H1 (cell line): Measurements from ENCODE around the gene CRYBG1. TPM values are rescaled to one million over a fixed set of nuclear protein-coding genes. Genes with fewer than 3 reads are reported as not detected.

Experiments
- CTCF ChIA-PET: fragments of 300-600 bp; sonication (Branson Sonifier 250); formaldehyde crosslinking; loops from one replicate; lab custom pipeline; 2021; ENCODE audit not compliant: partially characterized antibody; lab: Charles Lee
- POLR2A ChIA-PET: fragments of 300-600 bp; sonication (Branson Sonifier 250); formaldehyde crosslinking; loops from one replicate; lab custom pipeline; 2021; ENCODE audit warnings: inconsistent platforms; ENCODE audit not compliant: partially characterized antibody; lab: Charles Lee
- DNase-seq, 2 experiments: peaks; one replicate each; pipeline versions ENCODE4 v3.0.0 to v3.0.0-alpha.2; 2010 to 2022; ENCODE audit warnings: low spot score in 2 of 2, low read depth in 1 of 2, mixed read lengths in 1 of 2
- FAIRE-seq: peaks from 2 replicates; lab custom pipeline; 2011; peaks lifted over from hg19 to GRCh38; lab: Jason Lieb, UNC
- H2AFZ ChIP-seq: 2 replicates; pipeline ENCODE4 v1.8.1; 2012; ENCODE audit warnings: low read length, inconsistent platforms
- H2AK5ac ChIP-seq: 2 replicates; pipeline ENCODE4 v1.6.1; 2013; ENCODE audit warnings: low read depth, low read length
- H2BK120ac ChIP-seq: replicated peaks from 2 replicates; pipeline ENCODE3; 2013; ENCODE audit warnings: low read depth, low read length, inconsistent platforms
- H2BK12ac ChIP-seq: 2 replicates; pipeline ENCODE4 v1.6.1; 2013; ENCODE audit warnings: low read depth, low read length
- H2BK15ac ChIP-seq: 2 replicates; pipeline ENCODE4 v1.6.1; 2013; ENCODE audit warnings: low read length
- H2BK20ac ChIP-seq: 2 replicates; pipeline ENCODE4 v1.6.1; 2013; ENCODE audit warnings: low read length
- H2BK5ac ChIP-seq: 2 replicates; pipeline ENCODE4 v1.6.1; 2013; ENCODE audit warnings: low read depth, low read length
- H3K14ac ChIP-seq: 2 replicates; pipeline ENCODE4 v1.6.1; 2013; ENCODE audit warnings: inconsistent platforms; ENCODE audit not compliant: insufficient read length
- H3K18ac ChIP-seq: 2 replicates; pipeline ENCODE4 v1.6.1; 2013; ENCODE audit warnings: low read length; ENCODE audit errors: extremely low read depth
- H3K23ac ChIP-seq: 2 replicates; pipeline ENCODE4 v1.6.1; 2013; ENCODE audit warnings: inconsistent platforms; ENCODE audit not compliant: insufficient read length
- H3K23me2 ChIP-seq: 2 replicates; pipeline ENCODE4 v1.6.1; 2013; ENCODE audit warnings: low read depth, low read length
- H3K27ac ChIP-seq: 2 replicates; pipeline ENCODE4 v1.6.1; 2011; ENCODE audit warnings: low read depth, low read length, inconsistent platforms
- H3K27me3 ChIP-seq, 4 experiments: replicated peaks in 1 of 4; 1 replicate in 1 of 4; 2 replicates in 3 of 4; pipeline versions ENCODE4 v1.6.1 to v1.8.1; 2011 to 2013; ENCODE audit warnings: low read length in 3 of 4, mild to moderate bottlenecking in 3 of 4, inconsistent platforms in 2 of 4, mixed read lengths in 2 of 4, moderate library complexity in 1 of 4; ENCODE audit not compliant: control insufficient read depth in 3 of 4, insufficient read depth in 3 of 4; ENCODE audit errors: extremely low read depth in 1 of 4
- H3K36me3 ChIP-seq, 4 experiments: 2 replicates each; pipeline versions ENCODE4 v1.6.1 to v1.8.1; 2011 to 2013; ENCODE audit warnings: mild to moderate bottlenecking in 4 of 4, low read length in 3 of 4, moderate library complexity in 2 of 4, control low read depth in 1 of 4, inconsistent platforms in 1 of 4; ENCODE audit not compliant: insufficient read depth in 4 of 4, control insufficient read depth in 2 of 4
- H3K4ac ChIP-seq: replicated peaks from 2 replicates; pipeline ENCODE3; 2013; ENCODE audit warnings: low read length, low read depth, mixed read lengths, inconsistent platforms; ENCODE audit not compliant: insufficient read length
- H3K4me1 ChIP-seq, 4 experiments: replicated peaks in 1 of 4; 1 replicate in 1 of 4; 2 replicates in 3 of 4; pipeline versions ENCODE4 v1.6.1 to v1.8.1; 2011 to 2013; ENCODE audit warnings: low read length in 3 of 4, inconsistent platforms in 2 of 4, mixed read lengths in 1 of 4; ENCODE audit not compliant: insufficient read depth in 4 of 4, control insufficient read depth in 3 of 4
- H3K4me2 ChIP-seq, 2 experiments: 2 replicates each; pipeline versions ENCODE4 v1.6.1 to v1.8.1; 2011 to 2013; ENCODE audit warnings: low read depth in 2 of 2, low read length in 2 of 2, control low read depth in 1 of 2, inconsistent platforms in 1 of 2, mild to moderate bottlenecking in 1 of 2; ENCODE audit not compliant: insufficient read depth in 1 of 2
- H3K4me3 ChIP-seq, 4 experiments: fragments of 200-600, 300-600 bp in 1 of 4; sonication (generic), shearing (Covaris generic), sonication (Bioruptor Twin) in 1 of 4; 2 replicates each; pipeline versions ENCODE4 v1.5.1 to v1.8.1; 2011 to 2016; ENCODE audit warnings: low read length in 4 of 4, low read depth in 3 of 4, control low read depth in 2 of 4, inconsistent platforms in 2 of 4, mild to moderate bottlenecking in 2 of 4, mixed read lengths in 1 of 4, moderate library complexity in 1 of 4; ENCODE audit not compliant: insufficient read depth in 2 of 4; ENCODE audit errors: extremely low read depth in 1 of 4
- H3K56ac ChIP-seq: replicated peaks from 2 replicates; pipeline ENCODE3; 2013; ENCODE audit warnings: low read depth, mild to moderate bottlenecking, mixed read lengths, low read length, inconsistent platforms; ENCODE audit not compliant: insufficient read length
- H3K79me1 ChIP-seq: 2 replicates; pipeline ENCODE4 v1.6.1; 2013; ENCODE audit warnings: low read depth, low read length, control low read depth
- H3K79me2 ChIP-seq, 2 experiments: 2 replicates each; pipeline versions ENCODE4 v1.6.1 to v1.8.1; 2012 to 2013; ENCODE audit warnings: low read length in 2 of 2, mild to moderate bottlenecking in 2 of 2, inconsistent platforms in 1 of 2; ENCODE audit not compliant: insufficient read depth in 2 of 2, control insufficient read depth in 1 of 2
- H3K9ac ChIP-seq, 4 experiments: replicated peaks in 1 of 4; 1 replicate in 1 of 4; 2 replicates in 3 of 4; pipeline versions ENCODE4 v1.6.1 to v1.8.1; 2011 to 2013; ENCODE audit warnings: low read depth in 3 of 4, low read length in 3 of 4, control low read depth in 2 of 4, mild to moderate bottlenecking in 2 of 4, moderate library complexity in 2 of 4, inconsistent platforms in 1 of 4; ENCODE audit errors: extremely low read depth in 1 of 4
- H3K9me3 ChIP-seq, 2 experiments: 2 replicates each; pipeline versions ENCODE4 v1.6.1 to v1.8.1; 2012 to 2013; ENCODE audit warnings: mild to moderate bottlenecking in 2 of 2, moderate library complexity in 2 of 2, control low read depth in 1 of 2, inconsistent platforms in 1 of 2, low read depth in 1 of 2, low read length in 1 of 2, mixed read lengths in 1 of 2; ENCODE audit not compliant: insufficient read depth in 2 of 2
- H4K20me1 ChIP-seq, 2 experiments: replicated peaks in 1 of 2; 2 replicates each; pipeline versions ENCODE3 to v1.8.1; 2011 to 2013; ENCODE audit warnings: inconsistent platforms in 2 of 2, low read length in 2 of 2, mild to moderate bottlenecking in 1 of 2; ENCODE audit not compliant: insufficient read depth in 2 of 2, control insufficient read depth in 1 of 2
- H4K5ac ChIP-seq: 2 replicates; pipeline ENCODE4 v1.6.1; 2013; ENCODE audit warnings: low read length, low read depth, mixed read lengths, inconsistent platforms; ENCODE audit not compliant: insufficient read length
- H4K8ac ChIP-seq: 2 replicates; pipeline ENCODE4 v1.8.0; 2013; ENCODE audit warnings: mild to moderate bottlenecking, moderate library complexity, low read length, inconsistent platforms; ENCODE audit not compliant: insufficient read depth; ENCODE audit errors: extremely low read depth
- H4K91ac ChIP-seq: replicated peaks from 2 replicates; pipeline ENCODE3; 2013; ENCODE audit warnings: low read length, mixed read lengths, inconsistent platforms; ENCODE audit not compliant: insufficient read length
- SP4 ChIP-seq: IDR thresholded peaks from 2 replicates; pipeline ENCODE4 v1.6.1; 2012; ENCODE audit warnings: low read length, inconsistent platforms
- WGBS, 2 experiments: shearing (Covaris generic) in 1 of 2; methylation state at CpG; one replicate each; pipeline versions ENCODE4 v1.1.6 to v1.1.7; 2013 to 2015; ENCODE audit warnings: low lambda C conversion rate in 2 of 2, mixed read lengths in 2 of 2, inconsistent platforms in 1 of 2, low coverage in 1 of 2, missing lambda C conversion rate in 1 of 2; ENCODE audit not compliant: insufficient replicate concordance in 2 of 2, insufficient coverage in 1 of 2, insufficient read length in 1 of 2; ENCODE audit errors: extremely low coverage in 1 of 2, missing lambda C conversion rate in 1 of 2; 5-methylcytosine and 5-hydroxymethylcytosine counted together
- polyA plus RNA-seq, 7 experiments: library from polyadenylated mRNA; depleted of rRNA in 3 of 7; stranded (reverse) in 5 of 7; unstranded in 2 of 7; fragments of >200 nt in 5 of 7; fragments of 200-250 nt in 2 of 7; gene quantifications; 1 replicate in 5 of 7; 2 replicates in 1 of 7; 4 replicates in 1 of 7; pipeline versions ENCODE4 v1.2.1 to v1.2.3, GENCODE V29; 2011 to 2013; ENCODE audit warnings: missing spikeins in 2 of 7, mixed read lengths in 2 of 7
- total RNA-seq: library from RNA; stranded (reverse); fragmentation: NEBNext Ultra II Directional; extraction: Animal tissue kit (Norgen Biotek cat#: 25700); gene quantifications from 2 replicates; pipeline ENCODE4 v1.2.1, GENCODE V29; 2021

Gene CRYBG1
- total and polyA plus RNA-seq, 2 of the 8 experiments (the other 6 are each of a cell fraction or from before 2014, with no cell fraction given) = 2.2 to 11.6 TPM

- POLR2A ChIA-PET = interaction anchor here (0.9 to 1.1 kb wide), 2 partner anchors 29 to 184 kb away, joined by 3 to 4 read pairs; no protein-coding TSS in a partner anchor
- Histone ChIP-seq H3K23me2 (no peaks in the 10 kb centered on the region), H2BK5ac (no peak overlapping the region), H3K56ac (no peak overlapping the region), H2AFZ (no peak overlapping the region), H3K79me2 (no peaks in the 10 kb centered on the region), H3K23ac (no peak overlapping the region), H3K27me3 (no peaks in the 10 kb centered on the region), H4K5ac (no peak overlapping the region), H2BK120ac (no peak overlapping the region), H3K14ac (no peak overlapping the region), H4K20me1 (no peaks in the 10 kb centered on the region), H3K9ac (no peak overlapping the region), H3K18ac (no peak overlapping the region), H3K36me3 (no peaks in the 10 kb centered on the region; a peak in 1 of 8 replicates), H2AK5ac (no peak overlapping the region), H2BK20ac (no peak overlapping the region), H3K4me1 (no peaks in the 10 kb centered on the region; a peak in 1 of 7 replicates), H3K4ac (no peak overlapping the region), H2BK12ac (no peak overlapping the region), H4K8ac (no peak overlapping the region), H3K4me2 (no peak overlapping the region), H4K91ac (no peak overlapping the region), H3K4me3 (no peak overlapping the region), H3K9me3 (no peaks in the 10 kb centered on the region), H2BK15ac (no peak overlapping the region), H3K79me1 (no peaks in the 10 kb centered on the region), H3K27ac (no peak overlapping the region)
- no peak for DNase-seq
- 81% methylated on average over 2 of the region's 2 CpGs; no CpG with 5 or more reads in 1 of the 2 experiments for WGBS, 2 experiments
- no peak for FAIRE-seq
- CTCF ChIA-PET = no interaction called here
- TF ChIP-seq SP4 = no peak
These were observed 239.8 kb downstream of the CRYBG1 start for GRCh38 chr6:106600329-106600728.
